Right lobe of liver (tissue), 4 donors: ENCODE results near the gene SERPINB10.

Experiments used
- POLR2A ChIP-seq: fragments of 450-650 bp; IDR thresholded peaks from one replicate; pipeline ENCODE4 v1.6.1; 2017; ENCODE audit warnings: antibody characterized with exemption, mild to moderate bottlenecking
- TF ChIP-seq, protein P1 (sequence below), 4 donors: fragments of 200-600 bp in 3 of 4; fragments of 450-650 bp in 1 of 4; IDR thresholded peaks; one replicate each; pipeline versions ENCODE4 v1.5.1 to v1.8.0; 2016 to 2022; ENCODE audit warnings: antibody characterized with exemption in 4 of 4, mild to moderate bottlenecking in 2 of 4
- donor health status: DM: no; HTN: no; CAD: no.
- donor health status: DM: no; HTN: no; CAD: no.
- donor health status: DM: no; HTN: yes; CAD: no.

DNA sequence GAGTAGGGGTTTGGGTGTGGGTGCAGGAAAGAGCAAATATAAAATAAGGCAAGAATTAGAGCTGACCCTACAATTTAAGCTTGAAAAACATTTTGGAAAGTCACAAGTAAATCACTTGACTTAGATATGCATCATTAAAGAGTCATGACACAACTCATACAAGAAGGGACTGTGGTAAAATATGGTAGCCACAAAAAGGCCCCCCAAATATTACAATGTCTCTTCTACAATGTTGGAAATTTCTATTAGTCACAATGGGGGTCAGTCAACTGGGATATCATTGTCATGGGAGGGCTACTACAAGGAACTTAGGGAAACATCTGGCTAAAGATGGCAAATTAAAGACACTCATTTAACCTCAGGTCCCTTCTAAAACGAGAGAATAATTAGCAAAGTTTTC lies 35.9 kb upstream of the SERPINB10 start:
- TF ChIP-seq, protein P1, sequence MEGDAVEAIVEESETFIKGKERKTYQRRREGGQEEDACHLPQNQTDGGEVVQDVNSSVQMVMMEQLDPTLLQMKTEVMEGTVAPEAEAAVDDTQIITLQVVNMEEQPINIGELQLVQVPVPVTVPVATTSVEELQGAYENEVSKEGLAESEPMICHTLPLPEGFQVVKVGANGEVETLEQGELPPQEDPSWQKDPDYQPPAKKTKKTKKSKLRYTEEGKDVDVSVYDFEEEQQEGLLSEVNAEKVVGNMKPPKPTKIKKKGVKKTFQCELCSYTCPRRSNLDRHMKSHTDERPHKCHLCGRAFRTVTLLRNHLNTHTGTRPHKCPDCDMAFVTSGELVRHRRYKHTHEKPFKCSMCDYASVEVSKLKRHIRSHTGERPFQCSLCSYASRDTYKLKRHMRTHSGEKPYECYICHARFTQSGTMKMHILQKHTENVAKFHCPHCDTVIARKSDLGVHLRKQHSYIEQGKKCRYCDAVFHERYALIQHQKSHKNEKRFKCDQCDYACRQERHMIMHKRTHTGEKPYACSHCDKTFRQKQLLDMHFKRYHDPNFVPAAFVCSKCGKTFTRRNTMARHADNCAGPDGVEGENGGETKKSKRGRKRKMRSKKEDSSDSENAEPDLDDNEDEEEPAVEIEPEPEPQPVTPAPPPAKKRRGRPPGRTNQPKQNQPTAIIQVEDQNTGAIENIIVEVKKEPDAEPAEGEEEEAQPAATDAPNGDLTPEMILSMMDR (IDR thresholded peaks at IDR 0.05): no peak
- TF ChIP-seq POLR2A: no peak
